ENCODE data around the gene GPATCH2.
"Not testable (repeated sequence)": the region's sequence is repeated elsewhere in the genome, so short reads cannot be mapped to it uniquely, and the experiment has no call there.

The GPATCH2 gene

GRCh38 chr1:217630711-217631591 is at the start of gene GPATCH2, which contains the start of gene SPATA17:
Gene GPATCH2, minus strand, starts transcription at chr1:217631090. Its CDS starts 119 bp downstream, at chr1:217630971.
Gene SPATA17, plus strand, starts transcription at chr1:217631344. Its CDS starts 35 bp downstream, at chr1:217631379.
- peak; percentile 82 to 84 for DNase-seq

- DNase-seq, result no peak
Measured at GRCh38 chr1:217674028-217674729, 43.3 kb upstream of the GPATCH2 start.

- no peak for DNase-seq
Measured at GRCh38 chr1:217673387-217673786, 42.5 kb upstream of the GPATCH2 start.

GRCh38 chr1:217668351-217668940 is 37.6 kb upstream of the GPATCH2 start:
- peak; percentile 17 to 19 for DNase-seq

GRCh38 chr1:217661407-217661806 is 30.5 kb upstream of the GPATCH2 start:
- DNase-seq, result no peak

- no peak for DNase-seq
Measured at GRCh38 chr1:217660353-217661062, 29.6 kb upstream of the GPATCH2 start.

GRCh38 chr1:217650674-217651073 is 19.8 kb upstream of the GPATCH2 start:
- DNase-seq, result no peak

- no peak for DNase-seq
Measured at GRCh38 chr1:217647791-217648190, 16.9 kb upstream of the GPATCH2 start.

- DNase-seq, result no peak
Measured at GRCh38 chr1:217642455-217642854, 11.6 kb upstream of the GPATCH2 start.

- no peak for DNase-seq
Measured at GRCh38 chr1:217627431-217627830, 3.5 kb downstream of the GPATCH2 start.

GRCh38 chr1:217626321-217626720 is 4.6 kb downstream of the GPATCH2 start:
- DNase-seq, result no peak

GRCh38 chr1:217622042-217622441 is 8.8 kb downstream of the GPATCH2 start:
- DNase-seq, result no peak

- DNase-seq, result no peak
Measured at GRCh38 chr1:217620814-217621213, 10.1 kb downstream of the GPATCH2 start.

GRCh38 chr1:217617126-217617525 is 13.8 kb downstream of the GPATCH2 start:
- no peak for DNase-seq

GRCh38 chr1:217614200-217614712 is 16.6 kb downstream of the GPATCH2 start:
- DNase-seq, result no peak

- no peak for DNase-seq
Measured at GRCh38 chr1:217605390-217605789, 25.5 kb downstream of the GPATCH2 start.

- DNase-seq, result no peak
Measured at GRCh38 chr1:217602380-217602779, 28.5 kb downstream of the GPATCH2 start.

- no peak for DNase-seq
Measured at GRCh38 chr1:217599154-217599553, 31.7 kb downstream of the GPATCH2 start.

GRCh38 chr1:217590598-217590997 is 40.3 kb downstream of the GPATCH2 start:
- DNase-seq, result no peak

- no peak for DNase-seq
Measured at GRCh38 chr1:217586586-217586985, 44.3 kb downstream of the GPATCH2 start.

GRCh38 chr1:217585577-217585976 is 45.3 kb downstream of the GPATCH2 start:
- no peak for DNase-seq

- not testable (repeated sequence) for DNase-seq
Measured at GRCh38 chr1:217584286-217584811, 46.5 kb downstream of the GPATCH2 start.

All from NCI-H526 (cell line).